Astrocyte of the spinal cord (primary cell): ENCODE measurements around the gene DNAH14.

ENCODE experiments used
- DNase-seq: peaks from one replicate; pipeline ENCODE4 v3.0.0; 2011; ENCODE audit warnings: low read depth, low spot score
- H3K4me3 ChIP-seq: 2 replicates; pipeline ENCODE4 v1.5.1; 2011; ENCODE audit warnings: low read depth, mild to moderate bottlenecking, low read length, moderate library complexity
- CTCF ChIP-seq: IDR thresholded peaks from 2 replicates; pipeline ENCODE4 v1.5.1; 2012; ENCODE audit warnings: low read depth, mild to moderate bottlenecking, low read length, inconsistent platforms
- in situ Hi-C: cut with HindIII; loops from 2 replicates; pipeline ENCODE4 v1.10.0; 2017; ENCODE audit warnings: low sequenced_read_pairs

The DNAH14 gene

GRCh38 chr1:225242611-225243010 is 313.1 kb downstream of the DNAH14 start:
- TF ChIP-seq CTCF: no peak
- no peak overlapping the region for H3K4me3 ChIP-seq
- in situ Hi-C loops: no loop called here
- no peak for DNase-seq

GRCh38 chr1:225250432-225250831 is 321.0 kb downstream of the DNAH14 start:
- no peak for TF ChIP-seq CTCF
- H3K4me3 ChIP-seq: no peak overlapping the region
- in situ Hi-C loops: no loop called here
- DNase-seq: no peak

- no peak for TF ChIP-seq CTCF
- in situ Hi-C loops: no loop called here
- H3K4me3 ChIP-seq: no peak overlapping the region
- no peak for DNase-seq
Measured at GRCh38 chr1:225253173-225253572, 323.7 kb downstream of the DNAH14 start.

GRCh38 chr1:225253784-225254183 is 324.3 kb downstream of the DNAH14 start:
- no peak overlapping the region for H3K4me3 ChIP-seq
- no peak for TF ChIP-seq CTCF
- in situ Hi-C loops: no loop called here
- DNase-seq: peak; percentile 20

GRCh38 chr1:225254676-225255075 is 325.2 kb downstream of the DNAH14 start:
- TF ChIP-seq CTCF: no peak
- DNase-seq: no peak
- H3K4me3 ChIP-seq: no peak overlapping the region
- in situ Hi-C loops: no loop called here

- TF ChIP-seq CTCF: no peak
- H3K4me3 ChIP-seq: no peak overlapping the region
- in situ Hi-C loops: no loop called here
- DNase-seq: no peak
Measured at GRCh38 chr1:225257081-225257480, 327.6 kb downstream of the DNAH14 start.

- DNase-seq: no peak
- in situ Hi-C loops: no loop called here
Measured at GRCh38 chr1:225258811-225259210, 329.3 kb downstream of the DNAH14 start.

More at GRCh38 chr1:225258811-225259210, 329.3 kb downstream of the DNAH14 start:
- no peak overlapping the region for H3K4me3 ChIP-seq
- TF ChIP-seq CTCF: no peak
